ENCODE measurements around the gene LIPJ. TPM values are rescaled to one million over a fixed set of nuclear protein-coding genes. Genes with fewer than 3 reads are reported as not detected.

Gene LIPJ
- total and polyA plus RNA-seq, 2 of the 13 experiments (the other 11 are each of a cell fraction or from before 2014, with no cell fraction given): not detected

- FAIRE-seq: no peak
- Histone ChIP-seq H3K36me3 (replicated peaks in 1 of 2; ENCODE audit: control insufficient read depth in 1 of 2, insufficient read depth in 2 of 2, low read length in 2 of 2) (no peaks in the 10 kb centered on the region), H3K4me2 (ENCODE audit: low read depth, low read length) (no peak overlapping the region), H3K27me3 (ENCODE audit: control insufficient read depth in 1 of 2, insufficient read depth in 2 of 2, low read length in 2 of 2) (no peaks in the 10 kb centered on the region; a peak in 1 of 5 replicates), H3K4me3 (replicated peaks in 1 of 3; ENCODE audit: insufficient read depth in 1 of 3, low read depth in 2 of 3, low read length in 3 of 3) (no peak overlapping the region), H3K9me3 (ENCODE audit: low read length) (no peaks in the 10 kb centered on the region), H3K9ac (ENCODE audit: insufficient read depth, low read depth, low read length) (no peak overlapping the region), H2AFZ (ENCODE audit: low read length) (no peak overlapping the region), H4K20me1 (ENCODE audit: insufficient read depth, low read length) (no peaks in the 10 kb centered on the region), H3K27ac (ENCODE audit: extremely low read length, insufficient read depth, low read length) (no peak overlapping the region), H3K79me2 (ENCODE audit: insufficient read depth, low read length) (no peaks in the 10 kb centered on the region), H3K4me1 (ENCODE audit: insufficient read depth, low read length) (no peaks in the 10 kb centered on the region)
- WGBS (ENCODE audit: low lambda C conversion rate): 4% methylated on average over 6 of the region's 6 CpGs
- in situ Hi-C loops (cut with HindIII; ENCODE audit: extremely low pct_ligation_motif_present, low pct_unique_long_range_greater_than_20kb) (no loop called here), intact Hi-C loops (cut with micrococcal nuclease; ENCODE audit: unreplicated experiment) (no loop called here)
- DNase-seq (ENCODE audit: low spot score): no peak
- ATAC-seq: no peak
- POLR2A ChIA-PET: no interaction called here
- no TSS peak for BruUV-seq (replicated peaks)
- CTCF ChIA-PET (ENCODE audit: low intra/inter-chr PET ratio, low total read pairs): no interaction called here
- TF ChIP-seq FOXJ3 (CRISPR knock-in tag; IDR thresholded peaks at IDR 0.05; ENCODE audit: borderline replicate concordance) (no peak), KDM5A (IDR thresholded peaks at IDR 0.05; ENCODE audit: borderline replicate concordance, low read length) (no peak), KDM1A (CRISPR knock-in tag; IDR thresholded peaks at IDR 0.05) (no peak), HMGXB4 (CRISPR knock-in tag; IDR thresholded peaks at IDR 0.05; ENCODE audit: borderline replicate concordance in 1 of 2, low read depth in 1 of 2) (no peak), ZNF776 (CRISPR knock-in tag; IDR thresholded peaks at IDR 0.05) (no peak), ZNF597 (CRISPR knock-in tag; IDR thresholded peaks at IDR 0.05) (no peak), SKI (IDR thresholded peaks at IDR 0.05; ENCODE audit: partially characterized antibody) (no peak), POLR2A (IDR thresholded peaks at IDR 0.05; ENCODE audit: insufficient read depth in 1 of 2, low read depth in 2 of 2, low read length in 2 of 2) (no peak)
- TF ChIP-seq, protein P1, sequence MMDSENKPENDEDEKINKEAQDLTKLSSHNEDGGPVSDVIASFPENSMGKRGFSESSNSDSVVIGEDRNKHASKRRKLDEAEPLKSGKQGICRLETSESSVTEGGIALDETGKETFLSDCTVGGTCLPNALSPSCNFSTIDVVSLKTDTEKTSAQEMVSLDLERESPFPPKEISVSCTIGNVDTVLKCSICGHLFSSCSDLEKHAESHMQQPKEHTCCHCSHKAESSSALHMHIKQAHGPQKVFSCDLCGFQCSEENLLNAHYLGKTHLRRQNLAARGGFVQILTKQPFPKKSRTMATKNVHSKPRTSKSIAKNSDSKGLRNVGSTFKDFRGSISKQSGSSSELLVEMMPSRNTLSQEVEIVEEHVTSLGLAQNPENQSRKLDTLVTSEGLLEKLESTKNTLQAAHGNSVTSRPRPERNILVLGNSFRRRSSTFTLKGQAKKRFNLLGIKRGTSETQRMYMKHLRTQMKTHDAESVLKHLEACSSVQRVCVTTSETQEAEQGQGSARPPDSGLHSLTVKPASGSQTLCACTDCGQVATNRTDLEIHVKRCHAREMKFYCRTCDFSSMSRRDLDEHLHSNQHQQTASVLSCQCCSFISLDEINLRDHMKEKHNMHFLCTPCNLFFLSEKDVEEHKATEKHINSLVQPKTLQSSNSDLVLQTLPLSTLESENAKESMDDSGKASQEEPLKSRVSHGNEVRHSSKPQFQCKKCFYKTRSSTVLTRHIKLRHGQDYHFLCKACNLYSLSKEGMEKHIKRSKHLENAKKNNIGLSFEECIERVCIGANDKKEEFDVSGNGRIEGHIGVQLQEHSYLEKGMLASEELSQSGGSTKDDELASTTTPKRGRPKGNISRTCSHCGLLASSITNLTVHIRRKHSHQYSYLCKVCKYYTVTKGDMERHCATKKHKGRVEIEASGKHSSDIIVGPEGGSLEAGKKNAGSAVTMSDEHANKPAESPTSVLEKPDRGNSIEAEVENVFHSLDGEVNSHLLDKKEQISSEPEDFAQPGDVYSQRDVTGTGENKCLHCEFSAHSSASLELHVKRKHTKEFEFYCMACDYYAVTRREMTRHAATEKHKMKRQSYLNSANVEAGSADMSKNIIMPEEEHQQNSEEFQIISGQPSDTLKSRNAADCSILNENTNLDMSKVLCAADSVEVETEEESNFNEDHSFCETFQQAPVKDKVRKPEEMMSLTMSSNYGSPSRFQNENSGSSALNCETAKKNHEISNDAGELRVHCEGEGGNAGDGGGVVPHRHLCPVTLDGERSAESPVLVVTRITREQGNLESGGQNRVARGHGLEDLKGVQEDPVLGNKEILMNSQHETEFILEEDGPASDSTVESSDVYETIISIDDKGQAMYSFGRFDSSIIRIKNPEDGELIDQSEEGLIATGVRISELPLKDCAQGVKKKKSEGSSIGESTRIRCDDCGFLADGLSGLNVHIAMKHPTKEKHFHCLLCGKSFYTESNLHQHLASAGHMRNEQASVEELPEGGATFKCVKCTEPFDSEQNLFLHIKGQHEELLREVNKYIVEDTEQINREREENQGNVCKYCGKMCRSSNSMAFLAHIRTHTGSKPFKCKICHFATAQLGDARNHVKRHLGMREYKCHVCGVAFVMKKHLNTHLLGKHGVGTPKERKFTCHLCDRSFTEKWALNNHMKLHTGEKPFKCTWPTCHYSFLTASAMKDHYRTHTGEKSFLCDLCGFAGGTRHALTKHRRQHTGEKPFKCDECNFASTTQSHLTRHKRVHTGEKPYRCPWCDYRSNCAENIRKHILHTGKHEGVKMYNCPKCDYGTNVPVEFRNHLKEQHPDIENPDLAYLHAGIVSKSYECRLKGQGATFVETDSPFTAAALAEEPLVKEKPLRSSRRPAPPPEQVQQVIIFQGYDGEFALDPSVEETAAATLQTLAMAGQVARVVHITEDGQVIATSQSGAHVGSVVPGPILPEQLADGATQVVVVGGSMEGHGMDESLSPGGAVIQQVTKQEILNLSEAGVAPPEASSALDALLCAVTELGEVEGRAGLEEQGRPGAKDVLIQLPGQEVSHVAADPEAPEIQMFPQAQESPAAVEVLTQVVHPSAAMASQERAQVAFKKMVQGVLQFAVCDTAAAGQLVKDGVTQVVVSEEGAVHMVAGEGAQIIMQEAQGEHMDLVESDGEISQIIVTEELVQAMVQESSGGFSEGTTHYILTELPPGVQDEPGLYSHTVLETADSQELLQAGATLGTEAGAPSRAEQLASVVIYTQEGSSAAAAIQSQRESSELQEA (CRISPR knock-in tag; IDR thresholded peaks at IDR 0.05; ENCODE audit: not compliant biosample characterization): no peak
- TF ChIP-seq, protein P2, sequence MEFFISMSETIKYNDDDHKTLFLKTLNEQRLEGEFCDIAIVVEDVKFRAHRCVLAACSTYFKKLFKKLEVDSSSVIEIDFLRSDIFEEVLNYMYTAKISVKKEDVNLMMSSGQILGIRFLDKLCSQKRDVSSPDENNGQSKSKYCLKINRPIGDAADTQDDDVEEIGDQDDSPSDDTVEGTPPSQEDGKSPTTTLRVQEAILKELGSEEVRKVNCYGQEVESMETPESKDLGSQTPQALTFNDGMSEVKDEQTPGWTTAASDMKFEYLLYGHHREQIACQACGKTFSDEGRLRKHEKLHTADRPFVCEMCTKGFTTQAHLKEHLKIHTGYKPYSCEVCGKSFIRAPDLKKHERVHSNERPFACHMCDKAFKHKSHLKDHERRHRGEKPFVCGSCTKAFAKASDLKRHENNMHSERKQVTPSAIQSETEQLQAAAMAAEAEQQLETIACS (CRISPR knock-in tag; IDR thresholded peaks at IDR 0.05): no peak
- TF ChIP-seq, protein P3, sequence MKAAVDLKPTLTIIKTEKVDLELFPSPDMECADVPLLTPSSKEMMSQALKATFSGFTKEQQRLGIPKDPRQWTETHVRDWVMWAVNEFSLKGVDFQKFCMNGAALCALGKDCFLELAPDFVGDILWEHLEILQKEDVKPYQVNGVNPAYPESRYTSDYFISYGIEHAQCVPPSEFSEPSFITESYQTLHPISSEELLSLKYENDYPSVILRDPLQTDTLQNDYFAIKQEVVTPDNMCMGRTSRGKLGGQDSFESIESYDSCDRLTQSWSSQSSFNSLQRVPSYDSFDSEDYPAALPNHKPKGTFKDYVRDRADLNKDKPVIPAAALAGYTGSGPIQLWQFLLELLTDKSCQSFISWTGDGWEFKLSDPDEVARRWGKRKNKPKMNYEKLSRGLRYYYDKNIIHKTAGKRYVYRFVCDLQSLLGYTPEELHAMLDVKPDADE (CRISPR knock-in tag; IDR thresholded peaks at IDR 0.05): no peak
Observed at GRCh38 chr10:88642209-88642608, 55.6 kb downstream of the LIPJ start.
